CD4-positive, alpha-beta T cell treated with Interleukin-17A for 1 hour (primary cell): Measurements from ENCODE around the gene FTCDNL1.
A peak's percentile ranks its signal among the peaks of the same experiment; 100 is the strongest.

Experiments
- DNase-seq: peaks from one replicate; pipeline ENCODE4 v3.0.0-alpha.2; 2020

The FTCDNL1 gene

DNA sequence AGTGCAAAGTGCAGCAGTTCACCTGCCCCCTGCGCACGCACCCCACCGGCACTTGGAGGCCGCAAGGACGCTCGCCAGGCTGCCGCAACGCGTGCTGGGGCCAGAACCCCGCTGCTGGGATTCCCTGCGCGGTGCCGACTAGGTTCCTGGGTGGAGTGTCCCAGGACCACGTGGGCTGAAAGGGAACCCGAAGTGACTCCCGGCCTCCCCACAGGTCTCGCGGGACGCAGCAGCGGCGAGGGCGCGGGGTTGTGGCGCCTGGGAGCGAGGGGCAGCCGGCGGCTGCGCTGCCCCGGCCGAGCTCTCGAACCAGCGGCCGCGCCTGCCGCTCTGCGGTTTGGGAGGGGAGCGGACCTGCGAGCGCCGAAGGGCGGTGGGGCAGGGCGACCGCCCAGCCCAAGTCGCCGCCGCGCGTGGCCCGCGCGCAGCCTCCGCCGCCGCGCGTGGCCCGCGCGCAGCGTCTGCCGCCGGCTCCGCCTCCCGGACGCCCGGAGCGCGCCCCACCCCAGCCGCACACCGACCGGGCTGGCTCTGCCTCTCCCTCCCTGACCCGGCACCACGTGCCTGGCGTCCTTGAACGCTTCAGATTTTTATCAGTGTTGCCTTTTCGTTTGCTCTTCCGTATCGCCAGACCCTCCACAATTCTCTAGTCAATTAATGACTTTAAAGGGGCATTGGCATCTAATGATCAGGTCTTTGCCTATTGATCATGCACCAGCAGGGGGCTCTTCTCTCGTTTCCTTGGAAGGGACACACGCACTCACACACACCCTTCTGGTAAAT, at the start of gene FTCDNL1:
Gene FTCDNL1 (minus strand): TSS at position 475 of the 783 bp plus-strand sequence. CDS start 2,230 bp downstream, outside the sequence.
- DNase-seq: peak; percentile 56

DNA sequence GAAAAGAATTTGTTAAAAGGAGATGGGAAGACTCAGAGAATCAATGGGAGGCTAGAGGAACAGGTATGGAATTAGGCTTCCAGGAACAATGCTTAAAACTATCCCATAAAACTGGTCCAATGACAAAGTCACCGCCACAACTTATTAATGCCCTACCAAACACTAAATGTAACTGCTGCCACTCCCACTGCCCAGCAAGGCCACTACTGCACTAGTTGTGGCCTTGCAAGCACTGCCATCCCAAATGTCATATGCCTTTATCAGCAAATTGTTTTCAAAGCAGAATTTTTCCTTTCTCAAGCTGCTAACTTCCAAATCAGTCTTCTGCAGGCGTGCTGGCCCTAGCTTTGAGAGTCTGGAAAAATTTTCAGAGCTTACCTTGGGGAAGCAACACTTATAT, 45.6 kb upstream of the FTCDNL1 start:
- DNase-seq: no peak

DNA sequence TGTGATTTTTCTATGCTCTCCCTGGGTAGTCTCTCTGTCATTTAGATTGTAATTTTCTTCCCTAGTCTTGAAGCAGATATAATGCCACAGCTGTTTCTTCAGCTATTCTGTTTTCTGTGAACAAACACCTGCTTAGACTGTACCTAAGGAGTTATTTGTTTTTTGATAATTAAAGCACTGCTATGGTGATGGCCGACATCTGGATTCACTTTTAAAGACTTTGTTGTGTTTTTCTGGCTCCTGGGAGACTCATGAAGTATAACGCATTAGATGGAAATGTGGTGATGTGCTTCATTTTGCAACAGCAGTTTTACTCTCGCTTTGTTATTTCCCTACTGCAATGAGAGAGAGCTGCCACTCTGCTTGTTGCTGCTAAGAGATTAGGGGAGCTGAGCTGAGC, 44.4 kb upstream of the FTCDNL1 start:
- DNase-seq: no peak

DNA sequence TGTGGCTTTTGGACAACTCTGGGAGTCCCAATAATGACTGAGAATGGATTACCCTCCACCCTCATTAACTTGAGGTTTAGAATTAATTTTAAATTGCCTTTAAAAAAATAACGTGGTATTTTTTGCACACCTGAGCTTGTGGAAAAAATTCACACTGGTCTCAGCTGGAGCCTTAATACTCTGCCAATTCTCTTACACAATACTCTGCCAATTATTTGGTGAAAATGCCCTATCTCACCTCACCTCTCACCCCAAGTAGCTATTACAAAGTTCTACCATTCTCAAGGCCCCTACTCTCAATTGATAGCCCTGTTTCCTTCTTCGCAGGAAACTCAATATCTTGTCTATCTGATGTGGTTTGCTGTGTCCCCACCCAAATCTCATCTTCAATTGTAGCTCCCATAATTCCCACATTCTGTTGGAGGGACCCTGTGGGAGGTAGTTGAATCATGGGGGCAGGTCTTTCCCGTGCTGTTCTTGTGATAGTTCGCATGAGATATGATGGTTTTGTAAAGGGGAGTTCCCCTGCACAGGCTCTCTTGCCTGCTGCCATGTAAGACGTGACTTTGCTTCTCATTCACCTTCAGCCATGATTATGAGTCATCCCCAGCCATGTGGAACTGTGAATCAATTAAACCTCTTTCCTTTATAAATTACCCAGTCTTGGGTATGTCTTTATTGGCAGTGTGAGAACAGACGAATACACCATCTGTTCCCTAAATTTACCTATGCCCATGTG, 32.7 kb upstream of the FTCDNL1 start:
- DNase-seq: no peak

DNA sequence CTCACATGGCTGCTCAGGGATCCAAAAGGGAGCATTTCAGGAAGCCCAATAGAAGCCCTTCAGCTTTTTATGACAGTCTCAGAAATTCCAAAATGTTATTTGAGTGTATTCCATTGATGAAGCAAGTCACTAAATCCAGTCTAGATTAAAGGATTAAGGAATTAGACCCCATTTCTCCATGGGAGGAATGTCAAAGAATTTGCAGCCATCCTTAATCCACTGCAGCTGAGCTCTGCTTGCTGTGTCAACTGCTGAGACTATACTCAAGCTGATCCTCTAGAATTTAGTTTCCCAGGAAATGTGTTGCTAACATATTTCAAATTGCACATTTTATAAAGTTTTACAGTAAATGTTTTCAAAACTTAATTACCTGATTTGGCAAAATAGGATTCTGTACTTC, 31.7 kb upstream of the FTCDNL1 start:
- no peak for DNase-seq

DNA sequence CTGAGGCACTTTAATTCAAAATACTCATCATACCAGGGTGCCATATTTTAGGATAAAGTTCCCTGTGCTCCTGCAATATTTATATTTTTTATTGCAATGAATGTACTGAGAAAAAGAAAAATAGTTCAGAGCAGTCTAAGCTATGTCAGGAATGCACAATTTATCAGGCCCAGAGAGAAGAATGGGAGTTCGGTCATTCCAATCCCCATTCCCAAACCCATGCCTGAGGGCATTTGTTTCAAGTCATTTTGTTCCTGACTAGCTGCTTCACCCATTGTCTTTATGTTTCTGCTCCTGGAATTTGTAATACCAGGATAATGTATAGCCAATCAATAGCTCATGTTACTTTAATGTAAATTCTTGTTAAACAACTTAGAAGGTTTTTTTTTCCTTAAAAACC, 24.4 kb upstream of the FTCDNL1 start:
- DNase-seq: no peak

DNA sequence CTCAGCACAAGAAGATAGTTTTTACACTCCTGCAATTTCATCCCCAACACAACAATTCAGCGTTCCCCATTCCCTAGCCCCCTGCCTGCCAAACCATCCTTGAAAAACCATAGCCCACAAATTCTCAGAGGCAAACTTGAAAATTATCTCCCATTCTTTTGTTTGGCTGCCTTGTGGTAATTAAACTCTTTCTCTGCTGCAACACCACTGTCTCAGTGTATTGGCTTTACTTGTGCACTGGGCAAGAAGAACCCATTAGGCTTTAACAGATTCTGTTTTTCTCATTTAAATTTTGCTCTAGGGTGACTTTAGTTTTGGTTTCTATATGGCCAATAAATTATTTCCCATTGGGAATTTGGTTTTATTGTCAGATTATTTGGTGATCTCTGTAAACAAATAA, 23.2 kb upstream of the FTCDNL1 start:
- no peak for DNase-seq

DNA sequence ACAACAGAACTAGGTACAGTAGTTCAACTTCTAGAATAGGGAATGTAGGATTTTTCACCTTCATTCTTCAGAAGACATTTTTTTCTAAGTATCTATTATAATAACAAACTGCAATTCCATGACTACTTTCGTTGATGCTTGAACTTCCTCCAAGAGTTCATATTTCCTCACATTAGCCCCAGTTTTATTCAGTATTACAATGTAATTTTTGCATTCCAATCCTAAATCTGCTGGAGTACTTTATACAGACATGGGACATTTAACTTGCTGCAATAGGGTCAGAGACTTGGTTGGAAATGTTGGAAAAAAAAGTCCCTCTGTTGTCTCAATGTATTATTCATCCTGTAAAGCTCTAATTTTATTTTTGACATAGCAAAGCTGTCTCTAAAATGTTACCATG, 19.6 kb upstream of the FTCDNL1 start:
- DNase-seq: no peak

DNA sequence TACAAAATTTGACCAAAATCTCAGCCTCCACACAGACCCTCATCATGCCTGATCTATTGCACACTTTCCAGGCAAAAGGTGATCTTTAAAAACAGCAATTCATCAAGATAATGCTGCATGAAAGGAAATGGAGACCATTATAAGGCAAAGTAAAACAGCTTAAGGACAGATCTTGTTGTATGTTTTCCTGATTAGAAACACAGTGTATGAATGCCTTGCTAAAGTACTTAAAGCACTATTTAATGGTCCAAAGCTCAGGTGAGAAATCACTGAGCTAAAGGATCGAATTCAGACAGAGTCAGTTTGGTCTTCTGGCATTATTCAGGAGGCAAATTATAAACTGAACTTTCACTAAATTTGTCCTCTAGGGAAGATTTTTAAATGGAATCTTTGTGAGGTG, 18.7 kb upstream of the FTCDNL1 start:
- no peak for DNase-seq

DNA sequence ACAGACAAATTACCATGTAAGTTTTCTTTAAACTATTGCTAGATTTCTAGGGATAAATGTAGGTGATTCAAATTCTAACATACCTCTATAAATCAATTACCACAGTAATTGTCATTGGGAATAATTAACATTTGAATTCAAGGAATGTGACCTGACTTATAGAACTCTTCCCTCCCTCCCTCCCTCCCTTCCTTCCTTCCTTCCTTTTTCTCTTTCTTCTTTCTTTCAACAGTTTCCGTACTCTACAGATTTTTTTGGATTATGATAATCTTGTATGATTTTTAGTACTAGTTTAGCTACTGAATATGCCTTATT, 18.2 kb upstream of the FTCDNL1 start:
- DNase-seq: no peak

DNA sequence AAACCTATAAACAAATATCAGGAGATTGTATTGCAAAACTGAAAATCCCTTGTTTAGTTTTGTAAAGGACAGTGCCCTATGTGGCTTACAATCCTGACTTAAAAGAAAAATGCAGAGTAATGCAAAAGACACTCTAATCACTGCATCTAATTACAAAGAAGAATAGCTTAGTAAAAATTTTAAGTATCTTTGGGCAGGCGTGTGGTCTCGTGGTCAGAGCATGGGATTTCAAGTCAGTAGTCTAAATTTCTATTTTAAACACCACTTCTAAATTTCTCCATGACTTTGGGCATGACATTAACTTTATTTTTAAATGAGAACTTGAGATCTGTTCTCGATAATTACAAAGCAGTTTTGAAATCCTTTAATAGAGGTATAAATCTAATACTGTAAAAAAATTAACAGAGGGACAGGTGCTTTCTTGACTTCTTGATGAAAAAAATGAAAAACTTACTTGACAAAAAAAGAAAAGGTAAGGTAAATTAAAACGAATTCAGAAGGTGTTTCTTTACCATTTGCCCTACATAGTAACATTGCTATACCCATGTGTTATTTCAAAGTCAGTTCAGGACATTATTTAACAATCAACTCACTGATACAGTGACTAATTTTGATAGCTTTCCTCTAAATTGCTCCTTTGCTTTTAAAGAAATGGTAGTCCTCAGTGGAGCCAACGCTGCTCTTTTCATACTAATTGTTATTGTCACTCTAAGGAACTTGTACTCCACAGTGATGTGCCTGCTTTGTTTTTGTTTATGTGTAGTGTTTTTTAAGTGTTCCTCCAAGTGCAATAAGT, 17.6 kb upstream of the FTCDNL1 start:
- DNase-seq: no peak

DNA sequence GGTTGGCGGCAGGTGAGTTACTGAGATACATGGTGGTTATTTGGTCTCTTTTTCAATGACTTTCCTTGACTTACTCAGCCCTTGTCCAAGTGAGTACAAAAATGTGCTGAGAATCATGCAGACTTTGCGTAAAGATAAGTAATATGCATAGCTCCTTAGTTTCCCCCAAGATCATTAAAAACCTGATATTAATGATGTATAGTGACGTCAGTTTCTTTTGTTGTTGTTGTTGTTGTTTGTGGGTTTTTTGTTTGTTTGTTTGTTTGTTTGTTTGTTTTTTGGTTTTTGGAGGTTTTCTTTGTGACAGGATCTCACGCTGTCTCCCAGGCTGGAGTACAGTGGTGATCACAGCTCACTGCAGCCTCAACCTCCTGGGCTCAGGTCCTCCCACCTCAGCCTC, 14.9 kb upstream of the FTCDNL1 start:
- DNase-seq: no peak

DNA sequence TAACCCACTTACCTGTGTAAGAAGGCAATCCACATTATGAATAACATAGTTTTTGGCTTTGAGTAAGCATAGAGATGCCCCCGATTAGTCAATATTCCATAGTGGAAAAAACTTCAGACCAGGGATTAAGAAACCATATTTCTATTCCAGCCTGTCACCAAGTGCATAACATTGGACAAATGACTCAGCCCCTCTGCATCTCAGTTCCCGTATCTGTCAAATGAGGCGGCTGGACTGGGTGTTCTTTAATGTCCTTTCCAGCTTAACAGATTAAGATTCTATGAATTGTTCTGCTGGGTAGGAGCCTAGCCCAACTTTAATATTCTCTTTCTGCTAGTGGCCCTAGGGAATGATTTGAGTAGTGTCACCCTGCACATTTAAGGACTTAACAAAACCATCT, 11.8 kb upstream of the FTCDNL1 start:
- DNase-seq: no peak

DNA sequence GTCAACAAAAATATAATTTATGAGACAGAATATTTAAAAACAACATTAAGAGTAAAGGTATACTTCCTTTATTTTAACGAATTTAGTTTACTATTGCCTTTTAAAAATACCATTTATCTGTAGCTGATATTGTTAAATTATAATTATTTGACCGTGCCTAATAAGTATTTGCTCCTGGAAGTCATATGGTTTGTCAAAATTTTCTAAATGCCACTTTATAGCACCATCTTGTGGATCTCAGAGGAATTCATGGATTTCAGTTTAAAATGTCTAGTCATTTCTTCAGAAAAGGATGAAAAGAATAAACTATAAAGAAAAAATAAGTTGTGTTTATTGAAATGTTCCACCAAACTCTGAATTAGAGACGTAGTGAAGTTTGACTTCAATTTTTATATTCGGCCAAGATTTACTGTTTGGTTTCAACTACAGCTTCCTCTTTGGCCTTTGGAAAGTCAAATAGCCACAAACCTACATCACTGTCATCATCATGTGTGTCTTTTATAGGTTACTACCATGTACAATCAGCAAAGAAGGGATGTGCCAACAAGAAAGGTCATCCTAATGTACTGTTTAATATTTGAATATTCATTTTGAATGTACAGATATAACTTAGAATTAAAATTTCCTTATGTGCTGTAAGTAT, 10.3 kb upstream of the FTCDNL1 start:
- DNase-seq: peak; percentile 28

DNA sequence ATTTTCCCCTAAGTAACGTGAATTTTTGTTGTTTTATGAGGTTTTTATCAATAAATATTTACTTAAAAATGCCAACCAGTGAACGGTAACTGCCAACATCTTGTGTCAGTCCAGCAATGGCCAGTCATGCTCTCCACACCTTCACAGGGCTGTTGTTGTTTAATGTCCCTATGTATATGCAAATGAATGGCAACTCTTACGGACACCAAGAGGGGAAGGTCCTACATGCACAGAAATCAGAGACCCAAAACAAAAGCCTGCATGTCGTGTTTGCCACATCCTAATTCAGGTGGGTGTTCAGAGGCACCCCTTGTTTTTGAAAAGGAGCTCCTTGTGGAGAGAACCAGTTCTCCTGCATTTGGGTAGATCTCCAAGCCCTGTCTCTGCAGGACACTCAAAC, 4.8 kb upstream of the FTCDNL1 start:
- DNase-seq: no peak

DNA sequence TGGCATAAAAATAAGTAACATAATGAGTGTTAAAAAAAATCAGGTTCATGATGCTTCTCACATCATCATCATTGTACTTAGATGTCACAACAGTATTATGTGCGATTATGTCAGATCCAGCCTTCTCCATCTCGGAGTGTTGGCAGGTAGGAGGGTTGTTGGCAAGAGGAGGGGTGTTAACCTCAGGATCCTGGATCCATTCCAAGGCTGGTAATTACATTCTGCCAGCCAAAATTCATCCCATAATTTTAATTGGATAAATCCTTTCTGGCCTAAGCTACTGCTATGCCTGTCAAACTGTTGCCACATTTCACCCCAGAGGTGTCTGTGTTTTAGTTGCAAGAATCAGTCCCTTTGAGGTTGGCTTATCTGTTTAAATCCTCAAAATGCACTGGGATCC, 891 bp upstream of the FTCDNL1 start:
- DNase-seq: no peak

DNA sequence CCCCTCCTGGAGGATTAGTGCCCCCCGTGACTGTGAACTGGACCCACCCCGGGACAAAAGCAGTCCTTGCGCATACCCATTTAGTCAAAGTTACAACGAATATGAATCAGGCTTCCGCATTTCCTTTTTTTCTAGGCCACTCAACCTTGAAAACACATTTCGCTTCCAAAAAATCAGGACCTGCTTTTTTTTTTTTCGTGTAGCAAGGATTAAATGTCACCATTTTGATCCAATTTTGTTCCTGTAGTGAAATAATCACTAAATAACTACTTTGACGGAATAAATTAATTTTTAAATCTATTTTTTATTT, 464 bp upstream of the FTCDNL1 start:
- DNase-seq: no peak

DNA sequence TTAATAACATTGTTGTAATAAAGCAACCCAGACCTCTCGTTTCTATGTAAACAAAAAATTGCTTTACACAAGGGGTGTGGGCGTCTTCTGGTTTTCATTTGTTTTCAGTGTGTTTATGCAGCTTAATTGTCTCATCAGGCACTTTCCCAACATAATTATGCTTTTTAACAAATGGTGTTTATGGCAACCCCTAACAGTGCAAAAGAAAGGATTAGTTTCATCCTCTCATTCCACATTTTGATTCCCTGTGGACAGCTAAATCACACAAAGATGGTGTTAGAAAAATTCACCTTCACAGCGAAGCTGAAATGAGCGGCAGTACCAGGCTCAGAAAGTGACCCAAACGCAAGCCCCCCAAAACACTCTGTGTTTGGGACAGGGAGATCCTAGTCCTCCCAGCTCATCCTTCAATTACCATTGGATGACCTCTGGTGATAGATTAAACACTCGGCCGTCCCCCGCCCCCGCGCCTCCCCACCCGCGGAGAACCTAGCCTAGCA, 724 bp downstream of the FTCDNL1 start:
- DNase-seq: no peak

DNA sequence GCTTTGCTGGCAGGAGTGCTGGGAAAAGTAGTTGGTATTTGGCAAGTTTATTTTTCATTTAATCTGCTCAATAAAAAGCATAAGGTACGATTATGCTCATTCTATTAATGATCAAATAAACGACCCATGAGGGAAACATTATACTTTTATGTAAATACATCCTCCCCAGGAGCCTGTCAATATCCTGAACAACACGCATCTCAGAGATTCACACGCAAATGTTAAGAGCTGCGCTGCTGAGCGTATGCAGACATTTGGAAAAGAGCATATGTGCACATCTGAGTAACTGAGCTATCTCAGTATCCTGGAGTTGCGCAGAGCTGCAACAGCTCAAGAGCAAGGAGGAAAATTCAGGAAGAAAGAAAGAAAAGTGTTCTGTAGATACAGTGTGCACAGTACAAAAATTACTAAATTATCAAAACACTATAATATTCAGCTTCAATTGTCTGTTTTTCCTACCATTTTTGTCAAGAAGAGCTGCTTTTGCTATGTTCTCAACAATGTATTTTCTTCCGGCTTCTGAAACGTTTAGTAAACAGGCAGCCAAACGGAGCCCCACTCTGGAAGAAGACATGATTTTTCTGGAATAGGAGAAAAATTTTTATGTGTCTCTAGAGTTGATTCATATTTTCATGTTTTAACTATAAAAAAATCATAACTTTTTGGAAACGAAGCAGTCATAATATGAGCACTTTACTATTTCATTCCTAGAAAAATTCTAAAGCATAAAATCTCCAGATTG, 2.4 kb downstream of the FTCDNL1 start:
- no peak for DNase-seq

DNA sequence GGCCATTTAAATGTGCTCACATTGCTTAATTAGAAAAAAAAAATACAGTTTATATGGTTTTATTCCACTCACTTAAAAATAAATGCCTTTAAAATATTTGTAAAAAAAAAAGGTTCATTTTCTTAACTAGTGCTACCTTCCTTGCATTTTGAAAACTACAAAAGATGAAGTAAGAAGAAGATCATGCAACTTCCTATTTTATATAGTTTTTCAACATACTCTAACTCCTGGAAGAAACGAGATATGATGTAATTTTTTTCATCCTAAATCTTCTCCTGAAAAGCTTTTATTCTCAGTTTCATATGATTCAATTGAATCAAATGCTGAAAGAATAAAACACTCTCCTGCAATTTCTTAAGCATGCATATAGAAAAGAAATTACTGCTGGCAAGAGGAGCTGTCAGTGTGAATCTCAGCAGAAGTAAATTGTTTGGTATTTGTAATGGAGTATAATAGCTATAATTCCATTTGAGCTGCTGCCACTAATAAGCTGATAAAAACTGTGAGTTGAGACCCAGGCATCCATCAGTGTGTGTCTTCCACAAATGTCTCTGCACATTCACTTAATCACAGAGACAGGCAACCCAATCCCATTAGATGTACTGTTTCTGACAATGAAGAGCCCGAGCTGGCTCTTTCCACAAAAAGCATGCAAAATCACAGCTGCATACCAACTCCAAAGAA, 3.7 kb downstream of the FTCDNL1 start:
- no peak for DNase-seq

DNA sequence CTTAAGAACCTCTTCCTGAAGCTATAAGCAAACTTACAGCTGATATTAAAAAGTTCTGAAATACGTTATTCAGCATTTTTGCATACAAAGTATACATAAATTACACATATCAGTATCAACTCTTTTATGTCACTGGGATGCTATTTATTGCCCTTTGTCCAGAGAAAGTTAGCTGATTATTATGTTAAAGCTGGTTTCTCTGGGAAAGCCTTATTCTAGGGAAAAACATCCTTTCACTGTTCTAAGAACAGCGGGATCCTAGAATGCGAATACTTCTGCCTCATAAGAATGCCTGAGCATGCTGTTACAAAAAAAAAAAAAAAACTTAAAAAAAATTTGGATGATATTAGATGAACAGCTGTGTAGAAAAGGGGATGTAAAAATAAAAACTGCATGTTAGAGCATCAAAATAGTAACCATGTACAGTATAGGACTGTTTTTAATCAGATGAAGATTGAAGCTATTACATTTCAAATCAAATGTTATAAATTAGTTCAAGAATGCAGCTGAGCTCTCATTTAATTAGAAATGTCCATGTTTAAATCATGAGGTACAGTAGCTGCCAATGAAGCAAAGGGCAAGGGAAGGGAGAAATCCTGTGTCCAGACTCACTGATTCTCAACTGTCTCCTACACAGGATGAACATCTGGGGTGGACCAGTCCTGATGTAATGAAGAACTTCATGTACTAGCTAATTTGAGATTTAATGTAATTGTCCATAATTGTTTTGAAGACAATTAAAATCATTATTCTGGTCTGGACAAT, 8.2 kb downstream of the FTCDNL1 start:
- DNase-seq: no peak
